ENCODE results near the gene PAQR9. TPM values are rescaled to one million over a fixed set of nuclear protein-coding genes. Genes with fewer than 3 reads are reported as not detected.

Gene PAQR9
- total RNA-seq, 4 donors from 2014 or later, result not detected

DNA sequence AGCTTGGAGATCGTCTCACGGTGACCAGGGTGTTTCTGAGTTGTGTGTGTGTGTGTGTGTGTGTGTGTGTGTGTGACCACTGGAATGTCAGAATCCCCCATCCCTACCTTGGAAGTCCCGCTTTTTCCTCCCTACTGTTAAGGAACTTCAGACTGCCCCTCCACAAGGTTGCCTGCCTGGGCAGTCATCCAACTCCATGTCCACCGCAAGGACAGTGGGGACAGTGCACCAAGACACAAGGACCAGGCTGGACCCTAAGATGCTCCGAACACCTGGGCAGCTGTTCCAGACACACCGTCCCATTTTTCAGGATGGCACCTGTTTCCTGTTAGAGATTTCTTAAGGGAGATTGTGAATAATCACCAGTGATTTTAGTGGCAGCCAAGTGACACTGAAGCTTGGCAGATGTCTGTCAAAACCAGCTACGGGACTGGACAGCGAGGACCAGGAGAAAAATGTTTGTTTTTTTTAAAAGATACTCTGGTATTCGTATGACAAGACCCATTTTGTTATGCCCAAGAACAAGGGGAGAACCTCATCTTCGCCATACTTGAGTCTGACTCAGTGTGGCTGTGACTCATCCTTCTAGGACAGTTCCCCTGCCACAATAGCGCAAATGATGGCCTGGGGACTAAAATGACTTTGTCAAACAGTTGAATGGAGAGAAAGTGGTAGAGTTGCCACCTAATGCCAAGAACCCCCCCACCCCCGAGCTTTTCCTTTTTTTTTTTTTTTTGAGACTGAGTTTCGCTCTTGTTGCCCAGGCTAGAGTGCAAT lies 15.5 kb downstream of the PAQR9 start:
- TF ChIP-seq, protein P1, sequence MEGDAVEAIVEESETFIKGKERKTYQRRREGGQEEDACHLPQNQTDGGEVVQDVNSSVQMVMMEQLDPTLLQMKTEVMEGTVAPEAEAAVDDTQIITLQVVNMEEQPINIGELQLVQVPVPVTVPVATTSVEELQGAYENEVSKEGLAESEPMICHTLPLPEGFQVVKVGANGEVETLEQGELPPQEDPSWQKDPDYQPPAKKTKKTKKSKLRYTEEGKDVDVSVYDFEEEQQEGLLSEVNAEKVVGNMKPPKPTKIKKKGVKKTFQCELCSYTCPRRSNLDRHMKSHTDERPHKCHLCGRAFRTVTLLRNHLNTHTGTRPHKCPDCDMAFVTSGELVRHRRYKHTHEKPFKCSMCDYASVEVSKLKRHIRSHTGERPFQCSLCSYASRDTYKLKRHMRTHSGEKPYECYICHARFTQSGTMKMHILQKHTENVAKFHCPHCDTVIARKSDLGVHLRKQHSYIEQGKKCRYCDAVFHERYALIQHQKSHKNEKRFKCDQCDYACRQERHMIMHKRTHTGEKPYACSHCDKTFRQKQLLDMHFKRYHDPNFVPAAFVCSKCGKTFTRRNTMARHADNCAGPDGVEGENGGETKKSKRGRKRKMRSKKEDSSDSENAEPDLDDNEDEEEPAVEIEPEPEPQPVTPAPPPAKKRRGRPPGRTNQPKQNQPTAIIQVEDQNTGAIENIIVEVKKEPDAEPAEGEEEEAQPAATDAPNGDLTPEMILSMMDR (IDR thresholded peaks at IDR 0.05; ENCODE audit: low read depth), result no peak

GRCh38 chr3:142947352-142947751 lies 16.1 kb downstream of the PAQR9 start:
- TF ChIP-seq, protein P1 (IDR thresholded peaks at IDR 0.05; ENCODE audit: low read depth), result no peak

- TF ChIP-seq, protein P1 (IDR thresholded peaks at IDR 0.05; ENCODE audit: low read depth), result no peak
Observed at GRCh38 chr3:142946861-142947260, 16.6 kb downstream of the PAQR9 start.

GRCh38 chr3:142945023-142945422 lies 18.5 kb downstream of the PAQR9 start:
- TF ChIP-seq, protein P1 (IDR thresholded peaks at IDR 0.05; ENCODE audit: low read depth), result no peak

- TF ChIP-seq, protein P1 (IDR thresholded peaks at IDR 0.05; ENCODE audit: low read depth), result no peak
Observed at GRCh38 chr3:142944342-142944741, 19.1 kb downstream of the PAQR9 start.

DNA sequence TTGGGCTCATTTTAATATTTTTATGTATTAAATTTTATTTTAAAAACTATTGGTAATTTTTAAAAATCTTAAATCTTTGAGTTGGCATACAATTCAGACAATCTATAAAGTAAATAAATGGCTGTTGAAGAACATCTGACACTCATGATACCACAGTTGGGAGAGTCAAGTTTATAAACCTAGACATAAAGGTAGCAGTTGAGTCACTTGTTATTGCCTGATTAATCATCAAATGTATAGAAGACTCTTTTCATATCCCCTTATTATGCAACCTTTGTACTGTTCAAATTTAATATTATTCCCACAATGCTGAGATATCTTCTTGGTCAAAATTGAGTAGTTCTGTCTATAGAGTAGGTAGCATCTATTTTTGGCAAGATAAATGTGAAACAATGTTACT lies 19.6 kb downstream of the PAQR9 start:
- TF ChIP-seq, protein P1 (IDR thresholded peaks at IDR 0.05; ENCODE audit: low read depth), result no peak

- TF ChIP-seq, protein P1 (IDR thresholded peaks at IDR 0.05; ENCODE audit: low read depth), result no peak
Observed at GRCh38 chr3:142943349-142943748, 20.1 kb downstream of the PAQR9 start.

All from subcutaneous adipose tissue (tissue), 4 donors.